GM18870 (cell line): ENCODE data around the gene USH1C.

ENCODE experiments used
- ATAC-seq: cut with Tn5 transposase; IDR thresholded peaks from one replicate; pipeline ENCODE4 v1.9.1; 2021; ENCODE audit warnings: moderate library complexity; ENCODE audit not compliant: unreplicated experiment

The USH1C gene

GRCh38 chr11:17443926-17444690 is 100.1 kb downstream of the USH1C start:
- ATAC-seq: no peak
